ENCODE results near the gene SPAG8. TPM values are rescaled to one million over a fixed set of nuclear protein-coding genes. Genes with fewer than 3 reads are reported as not detected.

SPAG8 gene
- total and polyA plus RNA-seq, 10 of the 15 experiments (the other 5 are each of a cell fraction or from before 2014, with no cell fraction given) = 0.40 to 1.1 (median 0.72) TPM

DNA sequence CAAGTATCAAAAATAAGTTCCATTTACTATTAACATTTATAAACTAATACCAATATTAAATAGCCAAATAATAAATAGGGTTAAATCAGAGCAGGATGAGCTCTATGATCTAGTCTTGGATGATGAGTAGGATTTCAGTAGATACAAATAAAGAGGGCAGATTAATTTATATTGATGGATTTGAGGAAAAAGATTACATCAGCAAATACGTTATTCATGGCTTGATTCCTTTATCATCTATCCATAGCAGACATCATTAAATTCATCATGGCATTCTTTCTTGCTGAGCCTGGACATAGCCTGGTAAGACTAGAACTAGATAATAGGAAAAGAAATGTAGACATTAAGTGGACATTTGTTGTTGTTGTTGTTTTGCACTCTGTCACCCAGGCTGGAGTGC lies 44.6 kb downstream of the SPAG8 start:
- FAIRE-seq (no peak), DNase-seq (ENCODE audit: low read depth, low spot score) (no peak), ATAC-seq (no peak)
- no peak overlapping the region for H3K9ac ChIP-seq (ENCODE audit: control insufficient read depth, insufficient read depth, low read length)
- H3K9me3 ChIP-seq (replicated peaks; ENCODE audit: control insufficient read depth, insufficient read depth, low read length) = no peaks in the 10 kb centered on the region
- no peak overlapping the region for H3K4me3 ChIP-seq
- SMC1A ChIA-PET (ENCODE audit: uncharacterized antibody, unreplicated experiment) = interaction anchor here (1.0 to 1.4 kb wide), 2 partner anchors 20 to 40 kb away, joined by 4 to 6 read pairs; no protein-coding TSS in a partner anchor
- in situ Hi-C loops (cut with MboI) (no loop called here), intact Hi-C loops (cut with micrococcal nuclease; ENCODE audit: unreplicated experiment) (no loop called here)
- peaks cover 4% of the 10 kb centered on the region for H3K79me2 ChIP-seq (ENCODE audit: control insufficient read depth, insufficient read depth, low read length)
- BruUV-seq (replicated peaks) = no TSS peak
- no peak for TF ChIP-seq SIN3A (IDR thresholded peaks at IDR 0.05; ENCODE audit: low read depth, low read length)
- no peak for TF ChIP-seq ATF7 (IDR thresholded peaks at IDR 0.05; ENCODE audit: low read depth)
- TF ChIP-seq POLR2A (IDR thresholded peaks at IDR 0.05; ENCODE audit: low read depth, low read length) = no peak
- no peak overlapping the region for H3K27ac ChIP-seq (ENCODE audit: control insufficient read depth, insufficient read depth)
- WGBS (ENCODE audit: insufficient coverage, insufficient replicate concordance, low lambda C conversion rate, missing lambda C conversion rate) = 100% methylated on average over 1 of the region's 1 CpG
- H3K4me1 ChIP-seq (ENCODE audit: control insufficient read depth, insufficient read depth, low read length) = no peaks in the 10 kb centered on the region
- H3K27me3 ChIP-seq (replicated peaks in 1 of 2; ENCODE audit: control insufficient read depth in 2 of 2, insufficient read depth in 2 of 2, low read length in 1 of 2) = no peaks in the 10 kb centered on the region
- CTCF ChIA-PET = no interaction called here
- H2AFZ ChIP-seq (ENCODE audit: control insufficient read depth, low read depth, low read length) = no peak overlapping the region
- RAD21 ChIA-PET (ENCODE audit: unreplicated experiment) = no interaction called here
- H3K36me3 ChIP-seq (ENCODE audit: control insufficient read depth in 2 of 2, insufficient read depth in 2 of 2, low read length in 1 of 2) = 0 out of 4 replicates have a peak, but pooled peaks cover 0 to 3% of the 10 kb centered on the region in 2 experiments
- POLR2A ChIA-PET = no interaction called here
- H3K4me2 ChIP-seq (ENCODE audit: control insufficient read depth, insufficient read depth) = no peak overlapping the region
- H4K20me1 ChIP-seq (ENCODE audit: control insufficient read depth, insufficient read depth) = no peaks in the 10 kb centered on the region

DNA sequence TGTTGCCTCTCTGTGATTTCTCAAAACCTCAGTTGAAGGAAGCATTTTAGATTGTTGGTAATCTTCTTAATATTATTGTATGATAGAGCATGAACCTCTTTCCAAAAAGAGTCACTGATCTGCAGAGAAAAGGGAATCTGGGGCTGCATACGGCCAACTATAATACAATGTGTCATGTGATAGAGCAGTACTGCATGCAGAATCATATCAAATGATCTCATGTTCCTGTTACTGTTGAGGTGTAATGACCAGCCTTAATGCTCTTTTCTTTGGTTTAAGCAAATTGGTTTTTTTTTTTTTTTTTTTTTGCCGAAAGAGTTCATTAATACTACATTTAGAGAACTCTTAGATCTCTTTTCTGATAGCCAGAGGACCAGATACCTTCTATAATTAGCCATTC lies 45.1 kb downstream of the SPAG8 start:
- Histone ChIP-seq H3K9ac (ENCODE audit: control insufficient read depth, insufficient read depth, low read length) (no peak overlapping the region), H3K9me3 (replicated peaks; ENCODE audit: control insufficient read depth, insufficient read depth, low read length) (no peaks in the 10 kb centered on the region), H3K27ac (ENCODE audit: control insufficient read depth, insufficient read depth) (no peak overlapping the region), H2AFZ (ENCODE audit: control insufficient read depth, low read depth, low read length) (no peak overlapping the region), H3K4me1 (ENCODE audit: control insufficient read depth, insufficient read depth, low read length) (no peaks in the 10 kb centered on the region), H3K4me3 (no peak overlapping the region), H4K20me1 (ENCODE audit: control insufficient read depth, insufficient read depth) (no peaks in the 10 kb centered on the region), H3K36me3 (ENCODE audit: control insufficient read depth in 2 of 2, insufficient read depth in 2 of 2, low read length in 1 of 2) (0 out of 4 replicates have a peak, but pooled peaks cover 0 to 3% of the 10 kb centered on the region in 2 experiments), H3K79me2 (ENCODE audit: control insufficient read depth, insufficient read depth, low read length) (peaks cover 4% of the 10 kb centered on the region), H3K27me3 (replicated peaks in 1 of 2; ENCODE audit: control insufficient read depth in 2 of 2, insufficient read depth in 2 of 2, low read length in 1 of 2) (no peaks in the 10 kb centered on the region), H3K4me2 (ENCODE audit: control insufficient read depth, insufficient read depth) (no peak overlapping the region)
- in situ Hi-C loops (cut with MboI) = no loop called here
- 90% methylated on average over 1 of the region's 2 CpGs for WGBS (ENCODE audit: insufficient coverage, insufficient replicate concordance, low lambda C conversion rate, missing lambda C conversion rate)
- intact Hi-C loops (cut with micrococcal nuclease; ENCODE audit: unreplicated experiment) = no loop called here
- TF ChIP-seq RBBP5 (conservative IDR thresholded peaks at IDR 0.05) = no peak
- no peak for TF ChIP-seq RELA (IDR thresholded peaks at IDR 0.05; ENCODE audit: borderline replicate concordance, partially characterized antibody)
- TF ChIP-seq ESRRA (IDR thresholded peaks at IDR 0.05; ENCODE audit: low read length) = no peak
- TF ChIP-seq CEBPB (IDR thresholded peaks at IDR 0.05; ENCODE audit: borderline replicate concordance in 1 of 2, low read depth in 2 of 2, low read length in 2 of 2) = no peak
- TF ChIP-seq SIX5 (IDR thresholded peaks at IDR 0.05; ENCODE audit: low read depth, low read length, severe bottlenecking) = no peak
- TF ChIP-seq, protein P1, sequence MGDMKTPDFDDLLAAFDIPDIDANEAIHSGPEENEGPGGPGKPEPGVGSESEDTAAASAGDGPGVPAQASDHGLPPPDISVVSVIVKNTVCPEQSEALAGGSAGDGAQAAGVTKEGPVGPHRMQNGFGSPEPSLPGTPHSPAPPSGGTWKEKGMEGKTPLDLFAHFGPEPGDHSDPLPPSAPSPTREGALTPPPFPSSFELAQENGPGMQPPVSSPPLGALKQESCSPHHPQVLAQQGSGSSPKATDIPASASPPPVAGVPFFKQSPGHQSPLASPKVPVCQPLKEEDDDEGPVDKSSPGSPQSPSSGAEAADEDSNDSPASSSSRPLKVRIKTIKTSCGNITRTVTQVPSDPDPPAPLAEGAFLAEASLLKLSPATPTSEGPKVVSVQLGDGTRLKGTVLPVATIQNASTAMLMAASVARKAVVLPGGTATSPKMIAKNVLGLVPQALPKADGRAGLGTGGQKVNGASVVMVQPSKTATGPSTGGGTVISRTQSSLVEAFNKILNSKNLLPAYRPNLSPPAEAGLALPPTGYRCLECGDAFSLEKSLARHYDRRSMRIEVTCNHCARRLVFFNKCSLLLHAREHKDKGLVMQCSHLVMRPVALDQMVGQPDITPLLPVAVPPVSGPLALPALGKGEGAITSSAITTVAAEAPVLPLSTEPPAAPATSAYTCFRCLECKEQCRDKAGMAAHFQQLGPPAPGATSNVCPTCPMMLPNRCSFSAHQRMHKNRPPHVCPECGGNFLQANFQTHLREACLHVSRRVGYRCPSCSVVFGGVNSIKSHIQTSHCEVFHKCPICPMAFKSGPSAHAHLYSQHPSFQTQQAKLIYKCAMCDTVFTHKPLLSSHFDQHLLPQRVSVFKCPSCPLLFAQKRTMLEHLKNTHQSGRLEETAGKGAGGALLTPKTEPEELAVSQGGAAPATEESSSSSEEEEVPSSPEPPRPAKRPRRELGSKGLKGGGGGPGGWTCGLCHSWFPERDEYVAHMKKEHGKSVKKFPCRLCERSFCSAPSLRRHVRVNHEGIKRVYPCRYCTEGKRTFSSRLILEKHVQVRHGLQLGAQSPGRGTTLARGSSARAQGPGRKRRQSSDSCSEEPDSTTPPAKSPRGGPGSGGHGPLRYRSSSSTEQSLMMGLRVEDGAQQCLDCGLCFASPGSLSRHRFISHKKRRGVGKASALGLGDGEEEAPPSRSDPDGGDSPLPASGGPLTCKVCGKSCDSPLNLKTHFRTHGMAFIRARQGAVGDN (IDR thresholded peaks at IDR 0.05) = no peak
- TF ChIP-seq CBX3 (IDR thresholded peaks at IDR 0.05; ENCODE audit: borderline replicate concordance, low read depth) = no peak
- TF ChIP-seq IKZF1 (conservative IDR thresholded peaks at IDR 0.05) = no peak
- no peak for TF ChIP-seq EP300 (IDR thresholded peaks at IDR 0.05; ENCODE audit: borderline replicate concordance in 1 of 2, control insufficient read depth in 1 of 2, low read depth in 2 of 2, low read length in 2 of 2)
- TF ChIP-seq TCF3 (IDR thresholded peaks at IDR 0.05; ENCODE audit: borderline replicate concordance, insufficient read depth, low read depth, low read length) = no peak
- TF ChIP-seq GATAD2B (conservative IDR thresholded peaks at IDR 0.05; ENCODE audit: low read depth) = no peak
- DNase-seq (ENCODE audit: low read depth, low spot score) (no peak), FAIRE-seq (no peak), ATAC-seq (no peak)
- no TSS peak for BruUV-seq (replicated peaks)
- ChIA-PET SMC1A (ENCODE audit: uncharacterized antibody, unreplicated experiment) (no interaction called here), RAD21 (ENCODE audit: unreplicated experiment) (no interaction called here), CTCF (no interaction called here), POLR2A (no interaction called here)

Data from GM12878 (cell line).